ENCODE data around the gene RPUSD1. TPM values are rescaled to one million over a fixed set of nuclear protein-coding genes. Genes with fewer than 3 reads are reported as not detected.
"Not testable (repeated sequence)": the region's sequence is repeated elsewhere in the genome, so short reads cannot be mapped to it uniquely, and the experiment has no call there.

RPUSD1 gene
- total and polyA plus RNA-seq, 7 donors = 10.7 to 31.1 (median 14.7) TPM

DNA sequence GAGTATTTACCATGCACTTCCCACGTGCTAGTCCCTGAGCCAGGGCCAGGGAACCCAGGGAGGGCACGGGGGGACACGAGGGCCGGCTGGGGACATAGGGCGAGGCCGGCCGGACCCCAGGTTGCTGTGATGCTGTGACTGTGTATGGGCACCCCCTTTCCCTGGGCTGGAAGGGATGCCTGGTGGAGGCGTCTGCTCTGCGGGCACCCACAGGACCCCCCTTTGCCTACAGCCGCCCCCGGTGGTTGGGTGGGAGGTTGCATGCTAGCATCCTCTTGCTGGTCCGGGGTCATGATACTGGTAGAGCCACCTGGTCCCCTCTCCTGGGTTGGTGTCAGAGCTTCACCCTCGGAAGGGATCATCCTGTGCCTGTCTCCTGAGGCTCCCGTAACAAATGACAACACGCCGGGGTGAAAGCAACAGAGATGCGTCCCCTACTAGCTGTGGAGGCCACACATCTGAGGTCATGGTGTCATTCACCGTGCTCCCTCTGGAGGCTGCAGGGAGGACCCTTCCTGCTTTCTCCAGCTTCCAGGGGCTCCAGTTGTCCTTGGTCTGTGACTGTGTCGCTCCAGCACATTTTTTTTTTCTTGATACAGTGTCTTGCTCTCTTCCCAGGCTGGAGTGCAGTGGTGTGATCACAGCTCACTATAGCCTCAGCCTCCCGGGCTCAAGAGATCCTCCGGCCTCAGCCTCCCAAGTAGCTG is 44.2 kb downstream of the RPUSD1 start:
- peaks cover 0 to 18% (median 15%) of the 10 kb centered on the region in 4 donors for H3K4me1 ChIP-seq
- no peak for TF ChIP-seq POLR2A (IDR thresholded peaks at IDR 0.05)
- TF ChIP-seq, protein P1, sequence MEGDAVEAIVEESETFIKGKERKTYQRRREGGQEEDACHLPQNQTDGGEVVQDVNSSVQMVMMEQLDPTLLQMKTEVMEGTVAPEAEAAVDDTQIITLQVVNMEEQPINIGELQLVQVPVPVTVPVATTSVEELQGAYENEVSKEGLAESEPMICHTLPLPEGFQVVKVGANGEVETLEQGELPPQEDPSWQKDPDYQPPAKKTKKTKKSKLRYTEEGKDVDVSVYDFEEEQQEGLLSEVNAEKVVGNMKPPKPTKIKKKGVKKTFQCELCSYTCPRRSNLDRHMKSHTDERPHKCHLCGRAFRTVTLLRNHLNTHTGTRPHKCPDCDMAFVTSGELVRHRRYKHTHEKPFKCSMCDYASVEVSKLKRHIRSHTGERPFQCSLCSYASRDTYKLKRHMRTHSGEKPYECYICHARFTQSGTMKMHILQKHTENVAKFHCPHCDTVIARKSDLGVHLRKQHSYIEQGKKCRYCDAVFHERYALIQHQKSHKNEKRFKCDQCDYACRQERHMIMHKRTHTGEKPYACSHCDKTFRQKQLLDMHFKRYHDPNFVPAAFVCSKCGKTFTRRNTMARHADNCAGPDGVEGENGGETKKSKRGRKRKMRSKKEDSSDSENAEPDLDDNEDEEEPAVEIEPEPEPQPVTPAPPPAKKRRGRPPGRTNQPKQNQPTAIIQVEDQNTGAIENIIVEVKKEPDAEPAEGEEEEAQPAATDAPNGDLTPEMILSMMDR (IDR thresholded peaks at IDR 0.05) = no peak
- TF ChIP-seq POLR2AphosphoS5 (IDR thresholded peaks at IDR 0.05) = no peak
- TF ChIP-seq EP300 (IDR thresholded peaks at IDR 0.05) = no peak
- DNase-seq = no peak
- peaks cover 0 to 5% (median 0%) of the 10 kb centered on the region in 4 donors for H3K36me3 ChIP-seq
- WGBS, 2 donors = 81 to 87% methylated on average over 21 of the region's 21 CpGs
- intact Hi-C loops (cut with DNase I) = no loop called here
- no peak overlapping the region for H3K27ac ChIP-seq
- H3K9me3 ChIP-seq = no peaks in the 10 kb centered on the region
- no peak overlapping the region for H3K4me3 ChIP-seq
- peaks cover 0 to 5% (median 0%) of the 10 kb centered on the region in 3 donors for H3K27me3 ChIP-seq

DNA sequence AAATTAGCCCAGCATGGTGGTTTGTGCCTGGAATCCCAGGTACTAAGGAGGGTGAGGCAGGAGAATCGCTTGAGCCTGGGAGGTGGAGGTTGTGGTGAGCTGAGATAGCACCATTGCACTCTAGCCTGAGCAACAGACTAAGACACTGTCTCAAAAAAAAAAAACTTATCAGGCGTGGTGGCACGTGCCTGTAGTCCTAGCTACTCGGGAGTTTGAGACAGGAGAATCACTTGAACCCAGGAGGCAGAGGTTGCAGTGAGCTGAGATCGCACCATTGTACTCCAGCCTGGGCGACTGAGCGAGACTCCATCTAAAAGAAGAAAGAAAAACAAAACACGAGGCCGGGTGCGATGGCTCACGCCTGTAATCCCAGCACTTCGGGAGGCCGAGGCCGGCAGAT is 45.3 kb downstream of the RPUSD1 start:
- not testable (repeated sequence) for DNase-seq
- WGBS, 2 donors = 86 to 88% methylated on average over 14 of the region's 14 CpGs

DNA sequence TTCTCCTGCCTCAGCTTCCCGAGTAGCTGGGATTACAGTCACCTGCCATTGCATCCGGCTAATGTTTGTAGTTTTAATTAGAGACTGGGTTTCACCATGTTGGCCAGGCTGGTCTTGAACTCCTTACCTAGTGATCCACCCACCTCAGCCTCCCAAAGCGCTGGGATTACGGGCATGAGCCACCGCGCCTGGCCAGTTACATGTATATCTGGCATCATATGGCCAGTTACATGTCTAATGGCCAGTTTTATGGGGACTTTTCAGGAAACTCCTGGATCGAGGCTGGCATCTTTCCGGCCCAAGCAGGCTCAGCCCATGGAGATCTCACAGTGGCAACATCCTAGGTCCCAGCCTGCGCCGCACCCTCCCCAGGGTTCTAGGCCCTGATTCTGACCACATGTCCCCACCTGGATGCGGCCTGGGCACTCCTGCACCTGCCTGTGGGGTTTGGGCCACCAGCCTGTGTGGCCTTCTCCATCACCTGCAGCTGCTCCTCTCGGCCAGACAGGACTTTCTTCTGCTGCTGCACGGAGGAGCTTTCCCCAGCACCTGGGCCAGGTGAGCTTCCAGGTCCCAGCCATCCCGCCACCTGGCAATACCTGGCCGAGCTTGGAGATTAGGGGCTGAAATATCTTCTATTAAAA is 46.1 kb downstream of the RPUSD1 start:
- WGBS, 2 donors = 91 to 93% methylated on average over 15 of the region's 15 CpGs
- no peak overlapping the region for H3K4me3 ChIP-seq
- no peak overlapping the region for H3K27ac ChIP-seq
- intact Hi-C loops (cut with DNase I) = loop anchor here (2.0 kb wide), 1 partner anchor 21 kb away; the partner anchor contains the start of gene ANTKMT
- peaks cover 0 to 5% (median 0%) of the 10 kb centered on the region in 3 donors for H3K27me3 ChIP-seq
- H3K4me1 ChIP-seq = peaks cover 0 to 18% (median 15%) of the 10 kb centered on the region in 4 donors
- H3K36me3 ChIP-seq = peaks cover 5 to 21% (median 8%) of the 10 kb centered on the region in 4 donors
- no peak for DNase-seq
- no peaks in the 10 kb centered on the region for H3K9me3 ChIP-seq
- TF ChIP-seq POLR2A (IDR thresholded peaks at IDR 0.05) (no peak), EP300 (IDR thresholded peaks at IDR 0.05) (no peak), POLR2AphosphoS5 (IDR thresholded peaks at IDR 0.05) (no peak)
- TF ChIP-seq, protein P1 (IDR thresholded peaks at IDR 0.05) = no peak

More for the DNA sequence above, 45.3 kb downstream of the RPUSD1 start:
- H3K27me3 ChIP-seq; intact Hi-C loops (cut with DNase I); H3K4me3 ChIP-seq; H3K9me3 ChIP-seq; H3K27ac ChIP-seq: not testable (repeated sequence)
- H3K4me1 ChIP-seq = peaks cover 0 to 18% (median 15%) of the 10 kb centered on the region in 4 donors
- peaks cover 0 to 14% (median 2%) of the 10 kb centered on the region in 4 donors for H3K36me3 ChIP-seq

DNA sequence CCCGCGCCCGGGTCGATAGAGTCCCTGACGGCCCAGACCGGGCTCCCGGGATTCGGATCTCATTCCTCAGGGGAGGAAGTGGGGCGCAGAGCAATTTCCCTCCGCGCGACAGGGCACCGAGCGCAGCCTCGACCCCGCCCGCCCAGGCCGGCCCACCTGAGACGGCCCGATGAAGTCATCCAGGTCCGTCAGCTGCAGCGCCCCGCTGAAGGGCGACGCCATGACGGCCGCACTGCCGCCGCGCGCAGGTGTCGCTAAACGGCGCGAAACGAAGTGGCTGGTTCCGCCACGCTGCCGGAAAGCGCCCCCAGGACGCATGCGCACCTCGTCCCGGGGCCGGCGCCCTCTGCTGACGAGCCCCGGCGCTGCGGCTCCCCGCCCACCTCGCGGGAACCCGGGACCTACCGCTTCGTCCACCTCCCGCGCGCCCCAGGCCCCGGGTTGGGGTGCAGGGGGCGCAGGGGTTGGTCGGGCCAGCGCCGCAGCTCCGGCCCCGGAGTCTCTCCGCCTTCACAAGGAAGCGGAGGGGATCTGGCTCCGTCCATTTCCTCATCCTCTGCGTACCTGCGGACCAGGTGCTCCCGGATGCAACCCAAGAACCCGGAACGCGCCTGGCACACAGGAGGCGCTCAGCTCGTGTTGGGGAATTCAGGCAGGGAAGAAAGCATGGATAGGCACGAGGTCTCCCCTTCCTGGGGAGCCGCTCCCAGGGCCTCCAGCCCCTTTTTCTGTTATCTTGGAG is 47.2 kb downstream of the RPUSD1 start, which contains the start of gene CIAO3:
Gene CIAO3 (minus strand): TSS at position 234 of the 742 bp plus-strand sequence. CDS start 12 bp downstream, at position 222.
- H3K4me3 ChIP-seq = peak within 1 kb of the TSS; percentile 79 to 92 (median 88)
- WGBS, 2 donors = 1% methylated on average over 79 of the region's 79 CpGs
- H3K9me3 ChIP-seq = no peaks in the 10 kb centered on the region
- H3K27me3 ChIP-seq = peaks cover 0 to 5% (median 0%) of the 10 kb centered on the region in 3 donors
- peaks cover 12 to 33% (median 19%) of the 10 kb centered on the region in 4 donors for H3K36me3 ChIP-seq
- intact Hi-C loops (cut with DNase I) = loop anchor here (1.0 to 2.0 kb wide), 2 partner anchors 20 to 30 kb away; partner anchors contain the start of gene ANTKMT
- peak; percentile 94 for DNase-seq
- TF ChIP-seq POLR2A (IDR thresholded peaks at IDR 0.05) = peak; percentile 16 to 58
- TF ChIP-seq EP300 (IDR thresholded peaks at IDR 0.05) = no peak
- TF ChIP-seq, protein P1 (IDR thresholded peaks at IDR 0.05) = peak; percentile 62 to 97 (median 72)
- peak; percentile 95 to 99 (median 98) for TF ChIP-seq POLR2AphosphoS5 (IDR thresholded peaks at IDR 0.05)
- peaks cover 0 to 18% (median 15%) of the 10 kb centered on the region in 4 donors for H3K4me1 ChIP-seq
- H3K27ac ChIP-seq = peak within 1 kb of the TSS; percentile 69 to 75 (median 72)

Measured in sigmoid colon (tissue), 7 donors.